Head of caudate nucleus (tissue), 42 donors: ENCODE measurements around the gene MCRIP1.

Experiments used
- DNase-seq, 42 donors: peaks; one replicate each; pipeline versions ENCODE4 v3.0.0 to v3.0.0-alpha.2; 2020 to 2021; ENCODE audit warnings: mixed read lengths in 7 of 42
- intact Hi-C: fragments of 100-400 bp; cut with DNase I; formaldehyde crosslinking; loops from one replicate; pipeline ENCODE4 v1.15.0; 2022

The MCRIP1 gene

DNA sequence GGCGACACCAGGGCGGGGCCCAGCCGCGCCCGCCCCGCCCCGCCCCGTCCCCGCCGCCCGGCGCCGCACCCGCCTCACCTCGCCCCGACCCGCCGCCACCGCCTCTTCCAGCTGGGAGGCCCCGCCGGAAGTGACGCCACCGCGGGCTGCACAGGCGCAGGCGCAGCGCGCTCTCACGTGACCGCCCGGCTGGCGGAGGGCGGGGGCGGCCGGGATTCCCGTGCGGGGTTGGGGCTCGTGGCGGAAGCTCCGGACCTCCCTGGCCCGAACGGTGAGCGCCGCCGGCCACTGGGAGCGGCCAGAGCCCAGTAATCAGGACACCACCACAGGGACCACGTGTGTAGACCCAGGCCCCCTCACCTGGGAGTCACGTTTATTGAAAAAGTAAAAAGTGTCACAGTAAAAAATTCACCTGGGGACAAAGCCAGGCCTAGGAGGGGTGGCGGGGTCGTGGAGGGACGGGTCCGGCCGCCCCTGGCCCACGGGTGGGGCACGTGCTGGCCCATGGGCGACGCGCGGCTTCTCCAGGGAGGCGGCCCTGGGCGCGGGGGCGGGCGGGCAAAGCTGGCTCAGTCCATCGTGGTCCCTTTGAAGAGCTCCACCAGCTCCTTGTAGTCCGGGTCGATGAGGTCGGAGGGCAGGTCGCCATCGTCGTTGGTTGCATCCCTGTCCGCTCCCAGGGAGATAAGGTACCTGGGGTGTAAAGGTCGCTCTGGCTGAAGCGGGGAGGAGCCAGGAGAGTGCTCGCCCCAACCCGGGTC is at the start of gene MCRIP1:
TSS of gene MCRIP1 (minus strand) at position 132 of the 761 bp plus-strand sequence. CDS start 8,785 bp downstream, outside the sequence.
- intact Hi-C loops, result no loop called here
- peak; percentile 57 to 97 (median 93) for DNase-seq

DNA sequence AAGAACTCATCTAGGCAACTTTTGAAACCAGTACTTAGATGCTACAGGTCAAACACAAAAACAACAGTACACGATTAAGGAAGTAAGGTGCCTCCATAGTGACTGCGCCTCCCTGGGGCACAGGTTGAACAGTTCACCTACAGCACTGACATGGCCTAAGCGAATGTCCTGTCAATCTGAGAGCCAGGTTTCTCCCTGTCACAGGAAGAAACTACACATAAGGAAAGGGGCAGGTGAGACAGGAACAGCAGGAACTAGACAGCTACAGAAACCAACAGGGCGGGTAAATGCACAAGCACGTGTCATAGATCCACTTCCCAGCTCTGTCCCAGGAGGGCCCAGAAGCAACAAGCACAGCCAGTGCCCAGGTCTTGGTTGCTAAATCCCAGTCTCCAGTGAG is 46.0 kb upstream of the MCRIP1 start:
- no peak for DNase-seq
- intact Hi-C loops, result no loop called here

DNA sequence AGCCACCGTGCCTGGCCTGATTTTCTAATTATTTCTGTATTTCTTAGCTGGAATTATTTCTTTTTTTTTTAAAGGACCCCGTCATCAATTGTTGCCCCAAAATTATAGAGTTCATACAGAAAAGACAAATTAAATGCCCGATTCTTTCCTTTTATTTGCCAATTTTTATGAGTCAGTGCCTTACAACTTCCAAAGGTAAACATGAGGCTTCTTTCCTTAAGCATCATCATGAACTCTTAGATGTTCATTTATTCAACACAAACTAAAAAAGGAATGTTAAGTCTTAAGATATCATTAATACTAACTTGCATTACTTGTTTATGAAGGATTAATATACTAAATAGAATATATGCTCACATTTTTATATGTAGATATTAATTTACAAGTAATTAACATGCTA is 45.2 kb upstream of the MCRIP1 start:
- intact Hi-C loops, result no loop called here

DNA sequence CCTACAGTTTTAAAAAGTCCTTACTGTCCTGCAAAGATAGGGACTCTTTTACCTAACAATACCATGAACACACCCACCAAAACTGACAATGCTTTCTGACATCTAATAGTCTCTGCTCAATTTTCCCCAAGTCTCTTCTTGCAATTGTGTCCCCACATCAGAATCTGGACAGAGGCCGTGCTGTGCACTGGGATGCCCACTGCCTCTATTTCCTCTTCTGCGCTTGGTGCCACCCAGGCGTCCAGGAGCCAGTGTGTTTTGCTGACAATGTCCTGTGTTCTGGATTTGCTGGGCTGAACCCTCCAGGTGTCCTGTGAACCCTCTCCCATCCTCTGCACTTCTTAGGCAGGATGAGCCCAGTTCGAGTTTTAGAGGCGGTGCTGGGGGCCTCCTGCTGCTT is 44.5 kb upstream of the MCRIP1 start:
- no peak for DNase-seq
- intact Hi-C loops, result no loop called here

More for the DNA sequence above, 45.2 kb upstream of the MCRIP1 start:
- no peak for DNase-seq

DNA sequence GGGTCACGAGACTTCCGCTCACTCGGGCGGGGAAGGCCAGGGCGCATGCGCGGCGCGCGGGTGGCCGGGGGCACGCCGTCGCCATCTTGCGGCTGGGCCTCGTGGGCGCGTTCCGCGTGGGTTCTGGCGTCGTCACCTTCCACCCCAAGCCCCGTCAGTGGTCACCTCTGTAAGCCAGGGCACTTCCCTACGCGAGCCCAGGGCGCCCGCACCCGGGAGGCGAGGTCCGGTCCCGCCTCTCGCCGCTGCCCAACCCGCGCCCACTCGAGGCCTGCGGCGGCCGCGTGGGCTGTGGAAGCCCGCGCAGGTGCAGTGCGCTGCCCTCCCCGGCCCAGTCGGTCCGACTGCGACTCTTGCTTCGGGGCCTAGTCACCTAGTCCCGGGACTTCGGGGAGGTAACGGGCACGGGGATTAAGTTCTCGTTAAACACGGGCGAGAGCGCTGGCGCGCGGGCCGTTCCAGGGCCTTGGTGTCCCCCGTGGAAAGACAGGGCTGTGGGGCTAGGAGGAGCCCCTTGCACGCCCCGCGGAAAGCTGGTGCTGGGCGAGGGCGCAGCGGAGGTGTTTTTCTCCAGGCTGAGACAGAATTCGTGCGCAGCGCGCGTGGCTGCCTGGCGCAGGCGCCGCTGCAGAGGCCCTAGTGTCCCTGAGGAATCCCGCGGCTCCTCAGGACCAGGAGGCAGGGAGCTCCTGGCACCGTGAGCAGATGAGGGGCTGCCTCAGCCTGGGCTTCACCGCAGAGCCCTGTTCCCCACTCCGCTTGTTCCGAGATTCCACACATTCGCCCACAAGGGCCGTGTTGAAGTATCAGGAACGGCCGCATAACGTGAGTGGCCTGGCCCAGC is 38.5 kb upstream of the MCRIP1 start:
- DNase-seq, result peak; percentile 74 to 97 (median 93)
- intact Hi-C loops, result no loop called here

DNA sequence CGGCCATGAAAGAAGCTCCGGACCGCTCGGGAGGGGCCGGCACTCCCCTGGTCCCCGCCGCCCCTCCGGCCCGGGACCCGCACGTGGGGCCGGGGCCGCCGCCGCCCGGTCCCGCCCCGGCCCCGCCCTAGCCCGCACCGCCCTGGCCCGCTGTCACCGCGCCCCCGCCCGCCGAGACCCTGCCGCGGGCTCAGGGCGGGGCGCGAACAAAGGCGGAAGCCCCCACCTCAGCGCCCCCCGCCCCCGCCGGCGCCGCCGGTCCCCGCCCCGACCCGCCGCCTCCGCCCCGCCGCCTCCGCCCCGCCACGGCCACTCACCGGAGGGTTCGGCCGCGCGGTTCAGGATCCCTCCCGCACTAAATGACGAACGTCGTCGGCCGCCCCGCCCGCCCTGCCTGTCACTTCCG is 37.9 kb upstream of the MCRIP1 start, which contains the start of gene ARHGDIA:
TSS of gene ARHGDIA (minus strand) at position 357 of the 406 bp plus-strand sequence. CDS start 1,407 bp downstream, outside the sequence.
- DNase-seq, result peak in 4 of 42 donors; percentile 35 to 91 (median 64)
- intact Hi-C loops, result no loop called here

DNA sequence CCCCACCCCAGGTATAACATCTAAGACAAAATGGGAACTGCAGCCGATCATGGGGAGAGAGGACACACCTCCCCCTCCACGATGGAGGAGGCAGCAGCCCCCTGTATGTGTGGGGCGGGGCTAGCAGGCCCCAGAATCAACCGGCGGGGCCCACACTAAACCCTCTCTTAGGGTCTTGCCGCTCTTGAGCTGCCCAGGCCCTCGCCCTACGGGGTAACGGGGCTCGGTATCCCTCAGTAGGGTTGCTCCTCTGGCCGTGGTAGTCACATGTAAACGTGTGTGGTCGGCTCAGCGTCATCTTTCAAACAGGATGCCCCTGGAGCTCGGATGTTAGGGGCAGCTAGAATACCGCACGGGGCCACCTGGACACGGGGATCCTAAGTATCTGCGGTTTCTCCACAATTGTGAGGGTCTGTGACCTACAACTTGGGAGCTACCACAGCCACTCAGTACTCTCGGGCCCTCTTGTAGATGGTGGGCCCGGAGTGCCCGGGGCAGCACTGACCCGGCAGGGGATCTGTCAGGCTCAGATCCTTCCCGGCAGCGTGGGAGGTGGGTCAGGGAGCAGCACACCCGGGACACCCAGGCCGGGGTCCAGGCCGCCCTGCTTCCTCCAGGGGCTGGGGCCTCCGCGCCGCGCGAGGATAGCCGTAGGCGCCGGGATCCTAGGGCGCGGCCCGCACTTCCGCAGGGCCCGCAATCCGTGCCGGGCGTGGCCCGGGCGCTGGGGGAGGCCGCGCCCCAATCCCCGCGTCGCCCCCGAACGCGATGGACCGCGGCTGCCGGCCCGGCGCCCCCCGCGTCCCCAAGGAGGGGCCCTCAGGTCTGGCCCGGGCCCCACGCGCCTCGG is 37.3 kb upstream of the MCRIP1 start:
- intact Hi-C loops, result no loop called here
- DNase-seq, result peak in 9 of 42 donors; percentile 14 to 53 (median 22)

DNA sequence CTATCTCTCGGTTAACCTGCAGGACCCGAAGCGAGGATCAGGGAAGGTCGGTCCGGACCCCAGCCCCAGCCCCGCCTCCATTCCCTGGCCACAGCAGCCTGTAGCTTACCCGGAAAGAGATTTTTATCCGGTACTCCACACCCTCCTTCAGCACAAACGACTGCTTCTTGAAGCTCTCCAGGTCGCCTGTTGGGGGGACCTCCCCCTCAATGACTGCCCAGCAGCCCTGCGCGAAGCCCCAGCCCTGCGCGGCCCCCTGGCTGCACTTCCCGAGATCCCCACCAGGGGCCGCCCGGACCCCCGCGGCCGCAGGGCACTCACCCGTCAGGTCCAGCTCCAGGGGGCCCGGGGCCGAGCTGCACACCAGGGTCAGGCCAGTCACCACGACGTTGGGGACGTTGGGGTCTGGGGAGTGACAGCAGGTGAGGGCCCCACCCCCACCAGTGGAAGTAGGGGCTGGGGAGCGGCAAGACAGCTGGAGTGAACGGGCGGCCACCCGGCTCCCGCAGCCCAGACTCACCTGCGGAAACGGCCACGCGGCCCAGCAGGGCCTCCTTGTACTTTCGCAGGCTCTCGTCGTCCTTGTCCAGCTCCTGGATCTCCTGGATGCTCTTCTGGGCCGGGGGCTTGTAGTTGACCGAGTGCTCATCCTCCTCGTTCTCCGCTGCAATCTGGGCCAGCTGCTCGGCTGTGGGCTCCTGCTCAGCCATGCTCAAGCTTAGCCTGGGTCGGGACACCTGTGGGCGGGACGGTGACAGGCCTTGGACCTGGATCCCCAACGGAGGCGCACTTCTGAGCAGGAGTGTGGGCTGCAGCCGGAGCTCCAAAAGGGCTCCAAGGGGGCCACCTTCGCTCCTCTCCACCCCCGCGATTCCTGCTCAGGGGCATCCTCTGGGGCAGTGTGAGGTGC is 36.4 kb upstream of the MCRIP1 start:
- intact Hi-C loops, result no loop called here
- peak in 13 of 42 donors; percentile 14 to 61 (median 38) for DNase-seq

DNA sequence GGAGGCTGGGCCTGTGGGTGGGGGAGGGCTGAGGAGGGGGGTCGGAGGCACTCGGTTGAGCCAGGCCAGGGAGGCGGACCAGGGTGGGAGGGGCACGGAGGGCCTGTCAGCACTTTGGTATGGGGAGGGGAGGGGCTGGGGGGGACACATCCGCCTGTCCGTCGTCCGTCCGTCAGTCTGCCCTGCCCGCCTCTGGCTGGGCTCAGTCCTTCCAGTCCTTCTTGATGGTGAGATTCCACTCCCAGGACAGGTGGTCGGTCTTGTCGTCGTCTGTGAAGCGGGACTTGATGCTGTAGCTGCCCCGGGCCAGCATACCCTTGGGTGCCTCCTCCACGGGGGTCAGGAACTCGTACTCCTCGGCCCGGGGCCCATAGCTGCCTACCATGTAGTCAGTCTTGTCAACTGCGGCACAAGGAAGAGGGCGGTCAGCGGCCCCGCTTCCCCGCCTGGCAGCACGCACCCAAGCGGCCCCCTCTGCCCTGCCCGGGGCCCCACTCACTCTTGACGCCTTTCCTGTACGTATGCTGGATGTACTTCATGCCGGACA is 35.7 kb upstream of the MCRIP1 start:
- intact Hi-C loops, result no loop called here

DNA sequence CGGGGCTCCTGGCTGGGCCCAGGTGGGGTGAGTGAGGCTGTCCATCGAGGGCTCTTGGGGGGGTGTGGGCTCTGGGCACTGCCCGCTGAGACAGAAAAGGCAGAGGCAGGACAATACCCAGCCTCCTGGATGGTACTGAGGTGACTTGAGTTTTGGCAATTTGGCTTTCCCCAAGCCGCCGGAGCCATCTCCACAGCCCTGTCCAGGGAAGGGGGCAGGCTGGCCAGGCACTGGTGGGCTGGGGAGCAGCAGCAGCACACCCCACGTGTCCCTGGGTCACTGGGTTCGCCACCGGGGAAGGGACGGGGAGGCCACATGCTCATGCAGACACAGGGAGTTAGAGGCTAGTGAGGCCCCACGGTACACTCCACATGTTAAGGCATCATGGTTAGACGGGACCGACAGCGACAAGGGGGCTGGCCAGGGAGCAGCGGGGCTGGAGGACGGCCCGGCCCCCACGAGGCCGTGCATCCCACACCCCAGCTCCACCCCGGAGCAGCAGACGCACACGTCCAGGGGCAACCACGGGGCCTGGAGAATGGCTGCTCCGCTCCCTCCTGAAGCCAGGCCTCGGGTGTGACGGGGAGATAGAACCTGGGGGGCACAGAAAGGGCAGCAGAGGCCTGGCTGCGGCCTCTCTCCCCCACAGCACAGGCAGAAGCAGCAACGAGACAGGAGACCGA is 35.0 kb upstream of the MCRIP1 start:
- intact Hi-C loops, result no loop called here

More for the DNA sequence above, 35.7 kb upstream of the MCRIP1 start:
- DNase-seq, result no peak

DNA sequence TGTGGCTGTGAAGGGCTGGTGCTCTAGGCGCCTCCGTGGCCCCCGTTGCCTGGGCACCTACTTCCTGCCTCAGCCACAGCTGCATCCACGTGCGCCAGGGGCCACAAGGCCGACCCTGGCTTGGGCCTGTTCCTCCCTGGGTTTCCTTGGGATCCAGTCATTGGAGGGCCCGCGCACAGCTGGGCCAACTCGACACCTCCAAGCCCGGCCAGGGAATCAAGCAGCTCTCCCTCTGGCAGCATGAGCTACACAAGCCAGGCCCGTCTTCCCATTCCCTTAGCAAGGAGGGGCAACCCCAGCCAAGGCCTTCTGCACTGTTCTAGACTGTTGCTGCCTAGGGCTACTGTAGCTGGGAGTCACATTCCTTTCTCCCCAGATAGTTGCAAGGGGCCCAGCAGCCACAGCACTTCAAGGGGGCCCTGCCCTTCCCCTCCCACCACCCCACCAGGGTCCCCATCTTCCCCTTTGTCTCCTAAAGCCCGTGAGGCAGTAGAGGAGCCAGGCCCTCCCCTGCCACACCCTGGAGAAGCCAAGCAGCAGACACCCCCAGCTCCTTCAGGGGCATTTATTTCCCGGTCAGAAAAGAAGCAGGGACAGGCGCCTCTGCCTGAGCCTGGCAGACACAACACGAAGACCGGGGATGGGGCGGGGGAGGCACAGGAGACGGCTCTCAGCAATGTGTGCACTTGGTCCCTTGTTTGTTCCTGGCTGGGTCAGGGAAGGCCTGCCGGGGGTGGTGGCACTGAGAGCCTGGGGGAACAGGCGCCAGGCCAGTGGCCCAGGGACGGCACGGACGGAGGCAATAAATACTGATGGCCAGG is 34.3 kb upstream of the MCRIP1 start:
- intact Hi-C loops, result no loop called here
- DNase-seq, result peak in 2 of 42 donors; percentile 13 to 17

More for the DNA sequence above, 35.0 kb upstream of the MCRIP1 start:
- DNase-seq, result no peak

GRCh38 chr17:81866440-81867169 is 33.5 kb upstream of the MCRIP1 start:
- DNase-seq, result no peak

DNA sequence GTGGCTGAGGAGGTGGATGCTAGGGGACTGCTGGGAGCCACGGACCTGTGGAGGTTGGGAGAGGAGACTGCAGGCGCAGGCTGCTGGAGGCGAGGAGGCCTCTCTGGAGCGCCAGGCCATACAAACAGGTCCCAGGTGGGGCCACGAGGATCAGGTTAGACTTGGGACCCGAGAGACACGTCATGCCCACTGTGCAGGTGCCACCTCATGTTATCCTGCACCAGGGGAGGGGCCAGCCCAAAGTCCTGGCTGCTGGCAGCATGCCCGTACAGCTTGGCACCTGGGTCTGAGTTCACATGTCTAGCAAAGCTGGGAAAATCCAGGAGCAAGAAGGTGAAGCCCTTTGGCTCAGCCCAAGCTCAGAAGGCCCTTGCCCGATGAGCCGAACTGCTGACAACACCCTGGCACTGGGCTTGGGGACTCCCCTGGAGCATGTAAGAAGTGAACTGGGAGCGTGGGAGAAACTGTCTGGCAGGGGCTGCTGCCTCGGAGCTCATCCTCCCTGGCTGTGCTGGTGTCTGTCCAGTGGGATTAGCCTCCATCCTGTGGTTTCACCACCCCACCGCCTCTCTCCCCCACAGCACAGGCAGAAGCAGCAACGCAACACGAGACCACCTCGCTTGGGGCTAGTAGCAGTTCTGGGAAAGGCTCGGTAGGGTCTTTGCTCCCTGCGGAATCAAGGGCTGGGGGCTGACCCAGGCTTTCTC is 32.8 kb upstream of the MCRIP1 start:
- intact Hi-C loops, result no loop called here
- DNase-seq, result no peak

More at GRCh38 chr17:81866440-81867169, 33.5 kb upstream of the MCRIP1 start:
- intact Hi-C loops, result no loop called here

GRCh38 chr17:81865358-81865732 is 32.3 kb upstream of the MCRIP1 start:
- no peak for DNase-seq
- intact Hi-C loops, result no loop called here
